HL-60 (cell line): ENCODE data around the gene IL20.

Experiments
- DNase-seq, 2 experiments: peaks; one replicate each; pipeline ENCODE4 v3.0.0-alpha.2; 2010 to 2020; ENCODE audit warnings: low read depth in 1 of 2, low spot score in 1 of 2
- H3K27ac ChIP-seq: fragments of 250-450 bp; sonication (Bioruptor Pico); replicated peaks from 2 replicates; pipeline ENCODE4 v1.5.1; 2020; ENCODE audit warnings: mild to moderate bottlenecking, moderate library complexity
- H3K27me3 ChIP-seq: fragments of 250-450 bp; sonication (Bioruptor Pico); 2 replicates; pipeline ENCODE4 v1.5.1; 2021; ENCODE audit warnings: mild to moderate bottlenecking, moderate library complexity; ENCODE audit not compliant: insufficient read depth, poor library complexity, severe bottlenecking
- H3K4me3 ChIP-seq: replicated peaks from 2 replicates; pipeline ENCODE4 v1.5.1; 2011; ENCODE audit warnings: mild to moderate bottlenecking, control low read depth, low read length; ENCODE audit not compliant: insufficient read depth
- GABPA ChIP-seq: IDR thresholded peaks from 2 replicates; pipeline ENCODE4 v1.6.1; 2012; ENCODE audit warnings: low read depth
- POLR2AphosphoS5 ChIP-seq: IDR thresholded peaks from 2 replicates; pipeline ENCODE4 v1.6.1; 2012; ENCODE audit warnings: low read depth
- SPI1 ChIP-seq: IDR thresholded peaks from 2 replicates; pipeline ENCODE4 v1.6.1; 2012; ENCODE audit warnings: low read depth, mild to moderate bottlenecking, borderline replicate concordance
- TF ChIP-seq, protein P1 (sequence below): IDR thresholded peaks from 2 replicates; pipeline ENCODE4 v1.6.1; 2012; ENCODE audit warnings: low read depth; ENCODE audit not compliant: insufficient replicate concordance
- TF ChIP-seq, protein P2 (sequence below): IDR thresholded peaks from one replicate; pipeline ENCODE4 v1.5.1; 2011; ENCODE audit warnings: low read length, control low read depth, inconsistent platforms; ENCODE audit not compliant: insufficient read depth

Gene IL20

DNA sequence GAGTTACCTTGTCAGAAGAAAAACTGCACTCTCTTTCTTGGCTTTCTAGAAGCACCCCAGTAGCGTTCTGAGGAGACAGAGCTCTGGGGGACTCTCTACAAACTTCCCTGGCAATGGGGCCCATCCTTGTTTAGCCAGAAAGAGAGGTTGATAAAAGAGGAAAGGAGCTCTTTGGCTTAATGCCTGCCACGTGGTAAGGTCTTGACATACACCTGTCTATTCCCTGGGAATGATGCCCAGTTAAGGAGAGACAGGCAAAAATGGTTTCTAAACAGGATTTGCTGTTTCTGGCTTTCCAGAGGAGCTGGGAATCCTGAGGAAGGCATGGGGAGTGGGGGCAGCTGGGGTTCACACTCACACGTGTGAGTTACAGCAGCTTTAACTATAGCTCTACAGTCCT, 30.2 kb upstream of the IL20 start:
- TF ChIP-seq POLR2AphosphoS5 (no peak), GABPA (no peak), SPI1 (no peak)
- TF ChIP-seq, protein P1, sequence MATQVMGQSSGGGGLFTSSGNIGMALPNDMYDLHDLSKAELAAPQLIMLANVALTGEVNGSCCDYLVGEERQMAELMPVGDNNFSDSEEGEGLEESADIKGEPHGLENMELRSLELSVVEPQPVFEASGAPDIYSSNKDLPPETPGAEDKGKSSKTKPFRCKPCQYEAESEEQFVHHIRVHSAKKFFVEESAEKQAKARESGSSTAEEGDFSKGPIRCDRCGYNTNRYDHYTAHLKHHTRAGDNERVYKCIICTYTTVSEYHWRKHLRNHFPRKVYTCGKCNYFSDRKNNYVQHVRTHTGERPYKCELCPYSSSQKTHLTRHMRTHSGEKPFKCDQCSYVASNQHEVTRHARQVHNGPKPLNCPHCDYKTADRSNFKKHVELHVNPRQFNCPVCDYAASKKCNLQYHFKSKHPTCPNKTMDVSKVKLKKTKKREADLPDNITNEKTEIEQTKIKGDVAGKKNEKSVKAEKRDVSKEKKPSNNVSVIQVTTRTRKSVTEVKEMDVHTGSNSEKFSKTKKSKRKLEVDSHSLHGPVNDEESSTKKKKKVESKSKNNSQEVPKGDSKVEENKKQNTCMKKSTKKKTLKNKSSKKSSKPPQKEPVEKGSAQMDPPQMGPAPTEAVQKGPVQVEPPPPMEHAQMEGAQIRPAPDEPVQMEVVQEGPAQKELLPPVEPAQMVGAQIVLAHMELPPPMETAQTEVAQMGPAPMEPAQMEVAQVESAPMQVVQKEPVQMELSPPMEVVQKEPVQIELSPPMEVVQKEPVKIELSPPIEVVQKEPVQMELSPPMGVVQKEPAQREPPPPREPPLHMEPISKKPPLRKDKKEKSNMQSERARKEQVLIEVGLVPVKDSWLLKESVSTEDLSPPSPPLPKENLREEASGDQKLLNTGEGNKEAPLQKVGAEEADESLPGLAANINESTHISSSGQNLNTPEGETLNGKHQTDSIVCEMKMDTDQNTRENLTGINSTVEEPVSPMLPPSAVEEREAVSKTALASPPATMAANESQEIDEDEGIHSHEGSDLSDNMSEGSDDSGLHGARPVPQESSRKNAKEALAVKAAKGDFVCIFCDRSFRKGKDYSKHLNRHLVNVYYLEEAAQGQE, result no peak
- TF ChIP-seq, protein P2, sequence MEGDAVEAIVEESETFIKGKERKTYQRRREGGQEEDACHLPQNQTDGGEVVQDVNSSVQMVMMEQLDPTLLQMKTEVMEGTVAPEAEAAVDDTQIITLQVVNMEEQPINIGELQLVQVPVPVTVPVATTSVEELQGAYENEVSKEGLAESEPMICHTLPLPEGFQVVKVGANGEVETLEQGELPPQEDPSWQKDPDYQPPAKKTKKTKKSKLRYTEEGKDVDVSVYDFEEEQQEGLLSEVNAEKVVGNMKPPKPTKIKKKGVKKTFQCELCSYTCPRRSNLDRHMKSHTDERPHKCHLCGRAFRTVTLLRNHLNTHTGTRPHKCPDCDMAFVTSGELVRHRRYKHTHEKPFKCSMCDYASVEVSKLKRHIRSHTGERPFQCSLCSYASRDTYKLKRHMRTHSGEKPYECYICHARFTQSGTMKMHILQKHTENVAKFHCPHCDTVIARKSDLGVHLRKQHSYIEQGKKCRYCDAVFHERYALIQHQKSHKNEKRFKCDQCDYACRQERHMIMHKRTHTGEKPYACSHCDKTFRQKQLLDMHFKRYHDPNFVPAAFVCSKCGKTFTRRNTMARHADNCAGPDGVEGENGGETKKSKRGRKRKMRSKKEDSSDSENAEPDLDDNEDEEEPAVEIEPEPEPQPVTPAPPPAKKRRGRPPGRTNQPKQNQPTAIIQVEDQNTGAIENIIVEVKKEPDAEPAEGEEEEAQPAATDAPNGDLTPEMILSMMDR, result no peak
- Histone ChIP-seq H3K27me3 (no peaks in the 10 kb centered on the region), H3K4me3 (no peak overlapping the region), H3K27ac (no peak overlapping the region)
- no peak for DNase-seq

DNA sequence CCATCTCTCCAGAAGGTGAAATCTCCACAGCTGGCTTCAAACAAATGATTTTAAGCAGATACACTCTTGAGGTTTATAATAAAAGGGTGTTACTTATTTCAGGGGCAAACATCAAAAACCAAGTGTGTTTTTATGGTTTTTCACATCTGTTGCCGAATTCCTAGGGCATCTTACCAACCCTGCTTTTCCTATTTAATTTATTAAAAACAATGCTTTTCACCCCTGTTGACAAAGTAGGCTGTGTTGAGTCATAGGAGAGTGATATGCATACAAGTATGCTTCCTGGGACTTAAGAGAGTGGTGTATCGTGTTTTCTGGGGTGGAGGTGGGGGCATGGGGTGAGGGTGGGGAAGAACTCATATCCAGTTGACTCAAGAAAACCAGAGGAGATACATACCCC, 29.3 kb upstream of the IL20 start:
- no peak for DNase-seq
- Histone ChIP-seq H3K27me3 (no peaks in the 10 kb centered on the region), H3K4me3 (no peak overlapping the region), H3K27ac (no peak overlapping the region)
- TF ChIP-seq GABPA (no peak), SPI1 (no peak), POLR2AphosphoS5 (no peak)
- TF ChIP-seq, protein P2, result no peak
- TF ChIP-seq, protein P1, result no peak

GRCh38 chr1:206839006-206839560, 26.3 kb upstream of the IL20 start:
- no peak for DNase-seq

More at GRCh38 chr1:206839006-206839560, 26.3 kb upstream of the IL20 start:
- TF ChIP-seq, protein P1, result no peak
- no peak for TF ChIP-seq GABPA
- Histone ChIP-seq H3K4me3 (no peak overlapping the region), H3K27me3 (no peaks in the 10 kb centered on the region), H3K27ac (no peak overlapping the region)
